Vagina (tissue), 2 donors: ENCODE measurements around the gene BCAM. TPM values are rescaled to one million over a fixed set of nuclear protein-coding genes. Genes with fewer than 3 reads are reported as not detected.

Experiments
- DNase-seq, 2 donors: peaks; one replicate each; pipeline ENCODE4 v3.0.0-alpha.2; 2017; ENCODE audit errors: extremely low spot score in 2 of 2
- H3K27ac ChIP-seq: fragments of 200-600 bp; sonication (generic); one replicate; pipeline ENCODE4 v1.5.1; 2019
- H3K27me3 ChIP-seq: fragments of 200-600 bp; sonication (generic); one replicate; pipeline ENCODE4 v1.5.1; 2019
- H3K36me3 ChIP-seq, 2 donors: fragments of 200-600 bp; sonication (generic); one replicate each; pipeline ENCODE4 v1.5.1; 2017 to 2019
- H3K4me1 ChIP-seq: fragments of 200-600 bp; sonication (generic); one replicate; pipeline ENCODE4 v1.5.1; 2019
- H3K4me3 ChIP-seq, 2 donors: fragments of 200-600 bp; sonication (generic); 1 replicate in 1 of 2; 2 replicates in 1 of 2; pipeline ENCODE4 v1.5.1; 2016 to 2019
- H3K9me3 ChIP-seq: fragments of 200-600 bp; sonication (generic); one replicate; pipeline ENCODE4 v1.5.1; 2019
- POLR2A ChIP-seq, 2 donors: fragments of 450-650 bp; IDR thresholded peaks; one replicate each; pipeline ENCODE4 v1.6.1; 2017; ENCODE audit warnings: antibody characterized with exemption in 2 of 2, mild to moderate bottlenecking in 2 of 2, moderate library complexity in 2 of 2
- POLR2AphosphoS5 ChIP-seq, 2 donors: sonication (generic); formaldehyde crosslinking; IDR thresholded peaks; one replicate each; pipeline ENCODE4 v1.9.0; 2017; ENCODE audit warnings: antibody characterized with exemption in 2 of 2, mild to moderate bottlenecking in 2 of 2, low read depth in 1 of 2; ENCODE audit not compliant: insufficient read depth in 1 of 2
- intact Hi-C: fragments of 100-400 bp; cut with DNase I; formaldehyde crosslinking; loops from one replicate; pipeline ENCODE4 v1.15.1; 2023
- total RNA-seq: library from RNA; depleted of rRNA; stranded (reverse); fragments of >200 nt; gene quantifications from one replicate; pipeline ENCODE4 v1.2.3, GENCODE V29; 2016
- TF ChIP-seq, protein P1 (sequence below), 3 experiments: fragments of 450-650 bp in 2 of 3; fragments of 200-600 bp in 1 of 3; sonication (generic) in 1 of 3; IDR thresholded peaks; one replicate each; pipeline ENCODE4 v1.5.1; 2017 to 2019; ENCODE audit warnings: antibody characterized with exemption in 3 of 3, mild to moderate bottlenecking in 2 of 3, moderate library complexity in 2 of 3

BCAM gene
- total RNA-seq, 1 donor from 2014 or later, result 57.2 TPM

DNA sequence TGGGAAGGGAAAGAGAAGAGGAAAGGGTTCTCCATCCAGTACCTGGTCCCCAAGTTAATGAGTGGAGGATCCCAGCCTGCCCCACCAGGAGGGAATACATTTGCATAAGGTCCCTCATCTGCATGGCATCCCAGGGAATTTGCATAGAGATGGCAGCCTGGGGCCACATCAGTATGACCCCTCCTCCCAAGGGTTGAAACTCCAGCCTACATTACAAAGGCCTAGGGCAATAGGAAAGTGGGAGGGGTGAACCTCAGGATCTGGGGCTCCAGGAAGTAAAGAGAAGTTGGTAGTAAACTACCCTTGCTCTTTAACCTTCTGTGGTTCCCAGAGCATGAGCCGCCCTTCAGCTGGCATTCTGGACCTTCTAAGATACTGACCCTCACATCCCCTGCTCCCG is 30.4 kb downstream of the BCAM start:
- Histone ChIP-seq H3K4me3 (no peak overlapping the region), H3K9me3 (no peaks in the 10 kb centered on the region), H3K36me3 (no peaks in the 10 kb centered on the region), H3K27ac (no peak overlapping the region), H3K27me3 (no peaks in the 10 kb centered on the region), H3K4me1 (peaks cover under 1% of the 10 kb centered on the region)
- intact Hi-C loops, result no loop called here
- TF ChIP-seq POLR2A (IDR thresholded peaks at IDR 0.05) (no peak), POLR2AphosphoS5 (IDR thresholded peaks at IDR 0.05; ENCODE audit: insufficient read depth in 1 of 2, low read depth in 1 of 2) (no peak)
- TF ChIP-seq, protein P1, sequence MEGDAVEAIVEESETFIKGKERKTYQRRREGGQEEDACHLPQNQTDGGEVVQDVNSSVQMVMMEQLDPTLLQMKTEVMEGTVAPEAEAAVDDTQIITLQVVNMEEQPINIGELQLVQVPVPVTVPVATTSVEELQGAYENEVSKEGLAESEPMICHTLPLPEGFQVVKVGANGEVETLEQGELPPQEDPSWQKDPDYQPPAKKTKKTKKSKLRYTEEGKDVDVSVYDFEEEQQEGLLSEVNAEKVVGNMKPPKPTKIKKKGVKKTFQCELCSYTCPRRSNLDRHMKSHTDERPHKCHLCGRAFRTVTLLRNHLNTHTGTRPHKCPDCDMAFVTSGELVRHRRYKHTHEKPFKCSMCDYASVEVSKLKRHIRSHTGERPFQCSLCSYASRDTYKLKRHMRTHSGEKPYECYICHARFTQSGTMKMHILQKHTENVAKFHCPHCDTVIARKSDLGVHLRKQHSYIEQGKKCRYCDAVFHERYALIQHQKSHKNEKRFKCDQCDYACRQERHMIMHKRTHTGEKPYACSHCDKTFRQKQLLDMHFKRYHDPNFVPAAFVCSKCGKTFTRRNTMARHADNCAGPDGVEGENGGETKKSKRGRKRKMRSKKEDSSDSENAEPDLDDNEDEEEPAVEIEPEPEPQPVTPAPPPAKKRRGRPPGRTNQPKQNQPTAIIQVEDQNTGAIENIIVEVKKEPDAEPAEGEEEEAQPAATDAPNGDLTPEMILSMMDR (IDR thresholded peaks at IDR 0.05), result no peak
- DNase-seq, result no peak

DNA sequence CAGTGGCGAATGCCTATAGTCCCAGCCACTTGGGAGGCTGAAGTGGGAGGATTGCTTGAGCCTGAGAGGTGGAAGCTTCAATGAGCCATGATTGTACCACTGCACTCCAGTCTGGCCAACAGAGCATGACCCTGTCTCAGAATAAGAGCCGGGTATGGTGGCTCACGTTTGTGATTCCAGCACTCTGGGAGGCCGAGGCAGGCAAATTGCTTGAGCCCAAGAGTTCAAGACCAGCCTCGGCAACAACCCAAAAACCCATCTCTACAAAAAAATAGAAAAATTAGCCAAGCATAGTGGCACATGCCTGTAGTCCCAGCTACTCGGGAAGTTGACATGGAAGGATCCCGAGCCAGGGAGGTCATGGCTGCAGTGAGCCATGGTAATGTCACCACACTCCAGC is 31.9 kb downstream of the BCAM start:
- H3K4me1 ChIP-seq, result peaks cover 15% of the 10 kb centered on the region
- H3K27ac ChIP-seq, result no peak overlapping the region
- no peak overlapping the region for H3K4me3 ChIP-seq
- no peak for DNase-seq
- no peak for TF ChIP-seq POLR2AphosphoS5 (IDR thresholded peaks at IDR 0.05; ENCODE audit: insufficient read depth in 1 of 2, low read depth in 1 of 2)
- no peaks in the 10 kb centered on the region for H3K36me3 ChIP-seq
- H3K9me3 ChIP-seq, result no peaks in the 10 kb centered on the region
- no peaks in the 10 kb centered on the region for H3K27me3 ChIP-seq
- intact Hi-C loops, result loop anchor here (10.0 kb wide), 1 partner anchor 116 kb away; no protein-coding TSS in a partner anchor

DNA sequence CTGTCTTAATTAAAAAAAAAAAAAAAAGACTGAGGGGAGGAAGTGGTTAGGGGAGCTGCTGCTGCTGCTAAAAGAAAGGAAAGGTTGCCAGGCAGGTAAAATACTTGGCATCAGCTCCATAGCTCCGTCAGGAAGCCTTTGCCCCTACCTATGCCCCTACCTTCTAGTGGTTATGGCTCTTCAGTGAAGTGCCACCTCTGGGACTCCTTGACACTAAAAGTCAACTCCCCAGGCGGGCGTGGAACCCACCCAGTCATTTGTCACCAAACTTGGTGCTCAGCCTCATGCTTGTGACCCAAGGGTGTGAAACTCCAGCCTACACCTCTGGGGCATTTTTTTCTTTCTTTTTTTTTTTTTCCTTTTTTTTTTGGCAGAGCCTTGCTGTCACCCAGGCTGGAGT is 32.3 kb downstream of the BCAM start:
- Histone ChIP-seq H3K27me3 (no peaks in the 10 kb centered on the region), H3K4me3 (no peak overlapping the region), H3K27ac (no peak overlapping the region), H3K4me1 (peaks cover 15% of the 10 kb centered on the region), H3K36me3 (no peaks in the 10 kb centered on the region), H3K9me3 (no peaks in the 10 kb centered on the region)
- no peak for DNase-seq
- intact Hi-C loops, result loop anchor here (10.0 kb wide), 1 partner anchor 116 kb away; no protein-coding TSS in a partner anchor
- TF ChIP-seq POLR2A (IDR thresholded peaks at IDR 0.05) (no peak), POLR2AphosphoS5 (IDR thresholded peaks at IDR 0.05; ENCODE audit: insufficient read depth in 1 of 2, low read depth in 1 of 2) (no peak)
- TF ChIP-seq, protein P1 (IDR thresholded peaks at IDR 0.05), result no peak

DNA sequence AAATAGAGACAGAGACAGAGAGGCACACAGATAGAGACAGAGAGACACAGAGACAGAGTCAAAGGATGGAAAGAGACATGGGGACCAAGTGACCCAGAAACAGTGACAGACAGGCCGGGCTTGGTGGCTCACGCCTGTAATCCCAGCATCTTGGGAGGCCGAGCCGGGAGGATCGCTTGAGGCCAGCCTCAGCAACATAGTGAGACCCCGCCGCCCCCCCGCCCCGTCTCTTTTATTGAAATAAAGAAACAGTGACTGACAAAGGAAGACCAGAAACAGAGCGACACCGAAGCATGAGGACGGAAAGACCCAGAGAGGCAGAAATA is 36.3 kb downstream of the BCAM start:
- Histone ChIP-seq H3K27me3 (no peaks in the 10 kb centered on the region), H3K9me3 (no peaks in the 10 kb centered on the region), H3K27ac (peak overlapping the region; percentile 85), H3K4me3 (peak overlapping the region; percentile 90 to 97), H3K4me1 (peaks cover 49% of the 10 kb centered on the region), H3K36me3 (no peaks in the 10 kb centered on the region)
- TF ChIP-seq POLR2AphosphoS5 (IDR thresholded peaks at IDR 0.05; ENCODE audit: insufficient read depth in 1 of 2, low read depth in 1 of 2) (no peak), POLR2A (IDR thresholded peaks at IDR 0.05) (no peak)
- TF ChIP-seq, protein P1 (IDR thresholded peaks at IDR 0.05), result no peak
- no peak for DNase-seq
- intact Hi-C loops, result loop anchor here (2.0 to 10.0 kb wide), 2 partner anchors 44 to 120 kb away; no protein-coding TSS in a partner anchor

DNA sequence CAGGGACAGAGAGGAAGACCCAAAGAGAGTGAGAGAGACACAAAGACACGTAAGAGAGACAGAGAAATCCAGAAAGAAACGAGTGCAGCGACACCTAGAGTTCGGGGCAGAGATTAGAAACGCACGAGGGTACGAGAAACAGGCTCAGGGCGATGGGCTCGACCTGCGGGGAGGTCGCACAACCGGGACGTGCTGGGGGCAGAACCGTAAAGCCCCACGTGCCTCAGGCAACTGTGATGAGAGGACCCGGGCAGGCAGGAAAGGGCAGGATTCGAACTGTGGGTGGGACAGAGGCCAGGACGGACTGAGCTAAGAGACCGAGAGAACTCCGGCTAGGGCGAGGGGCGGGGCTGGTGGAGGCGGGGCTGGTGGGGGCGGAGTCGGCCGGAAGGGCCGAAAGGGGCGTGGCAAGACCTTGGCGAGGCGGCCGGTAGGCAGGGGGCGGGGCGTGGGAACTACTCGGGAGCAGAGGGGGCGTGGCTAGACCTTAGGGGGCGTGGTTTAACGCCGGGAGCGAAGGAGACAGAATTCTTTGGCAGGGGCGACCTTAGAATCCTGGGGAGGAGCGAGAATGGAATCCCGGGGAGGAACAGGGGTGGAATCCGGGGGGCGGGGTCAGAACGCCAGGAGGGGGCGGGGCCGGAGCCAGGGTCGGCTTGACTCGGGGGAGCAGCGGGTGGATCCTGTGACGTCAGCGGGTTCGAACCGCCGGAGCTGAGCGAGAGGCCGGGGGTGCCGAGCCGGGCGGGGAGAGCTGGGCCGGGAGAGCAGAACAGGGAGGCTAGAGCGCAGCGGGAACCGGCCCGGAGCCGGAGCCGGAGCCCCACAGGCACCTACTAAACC is 36.9 kb downstream of the BCAM start, which contains the start of gene NECTIN2:
Gene NECTIN2 (plus strand): TSS at position 686 of the 843 bp plus-strand sequence. CDS start 229 bp downstream, outside the sequence.
- Histone ChIP-seq H3K27me3 (no peaks in the 10 kb centered on the region), H3K4me1 (peaks cover 55% of the 10 kb centered on the region), H3K27ac (peak within 1 kb of the TSS; percentile 94), H3K36me3 (no peaks in the 10 kb centered on the region), H3K9me3 (no peaks in the 10 kb centered on the region), H3K4me3 (peak within 1 kb of the TSS; percentile 90 to 97)
- peak; percentile 99 for DNase-seq
- TF ChIP-seq POLR2AphosphoS5 (IDR thresholded peaks at IDR 0.05; ENCODE audit: insufficient read depth in 1 of 2, low read depth in 1 of 2) (peak in 1 of 2 donors; percentile 85), POLR2A (IDR thresholded peaks at IDR 0.05) (peak; percentile 27 to 91)
- TF ChIP-seq, protein P1 (IDR thresholded peaks at IDR 0.05), result peak; percentile 49 to 78 (median 63)
- intact Hi-C loops, result loop anchor here (2.0 to 10.0 kb wide), 2 partner anchors 45 to 121 kb away; no protein-coding TSS in a partner anchor
